NCI-H187 (cell line): ENCODE results near the gene MED22.
"Not testable (repeated sequence)": the region's sequence is repeated elsewhere in the genome, so short reads cannot be mapped to it uniquely, and the experiment has no call there.

Source experiments
- DNase-seq, 2 experiments: peaks; one replicate each; lab custom pipeline; 2025; lab: John Stamatoyannopoulos, UW

MED22 gene

DNA sequence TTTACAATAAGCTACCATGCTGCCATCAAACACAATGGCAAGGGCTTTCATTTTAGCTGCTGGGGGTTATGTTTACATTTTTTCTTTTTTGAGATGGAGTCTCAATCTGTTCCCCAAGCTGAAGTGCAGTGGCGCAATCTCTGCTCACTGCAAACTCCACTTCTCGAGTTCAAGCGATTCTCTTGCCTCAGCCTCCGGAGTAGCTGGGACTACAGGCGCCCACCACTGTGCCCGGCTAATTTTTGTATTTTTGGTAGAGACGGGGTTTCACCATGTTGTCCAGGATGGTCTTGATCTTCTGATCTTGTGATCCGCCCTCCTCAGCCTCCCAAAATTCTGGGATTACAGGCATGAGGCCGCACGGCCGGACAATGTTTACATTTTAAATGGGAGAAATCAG lies 13.0 kb downstream of the MED22 start:
- not testable (repeated sequence) for DNase-seq

DNA sequence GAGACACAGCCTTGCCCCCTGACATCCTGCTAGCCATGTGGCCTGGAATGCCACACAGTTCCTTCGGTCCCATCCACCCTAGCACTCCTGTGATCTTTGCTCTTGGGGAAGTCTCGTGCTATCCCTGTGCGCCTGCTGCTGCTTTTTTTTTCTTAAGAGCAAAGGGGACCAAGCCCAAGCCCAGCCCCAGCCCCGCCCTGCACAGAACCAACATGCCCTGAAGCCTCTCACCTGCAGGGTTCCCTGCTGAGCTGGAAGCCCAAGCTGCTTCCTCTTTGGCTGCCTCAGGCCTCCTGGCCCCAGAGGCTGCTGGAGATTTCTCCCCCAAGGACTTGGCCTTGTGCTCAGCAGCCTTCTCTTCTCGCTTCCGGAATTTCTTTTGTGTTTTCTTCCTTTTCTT lies 13.8 kb downstream of the MED22 start:
- no peak for DNase-seq

DNA sequence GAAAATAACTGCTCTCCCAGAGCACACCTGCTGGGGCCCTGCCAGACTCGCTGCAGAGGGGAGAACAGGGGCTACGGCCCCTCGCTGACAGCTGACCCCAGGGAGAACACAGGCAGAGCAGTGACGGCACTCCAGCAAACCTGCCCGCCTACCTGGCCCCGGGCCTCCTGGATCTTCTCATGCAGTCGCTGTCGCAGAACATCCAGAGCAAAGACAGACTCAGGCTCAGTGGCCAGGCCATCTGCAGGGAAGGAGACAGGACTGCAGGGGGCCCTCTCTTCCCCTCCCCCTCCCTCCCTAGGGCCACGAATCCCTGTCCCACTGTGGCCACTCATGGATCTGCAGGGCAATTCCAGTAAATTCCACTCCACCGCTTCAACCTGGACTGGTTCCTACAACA lies 14.4 kb downstream of the MED22 start:
- no peak for DNase-seq

DNA sequence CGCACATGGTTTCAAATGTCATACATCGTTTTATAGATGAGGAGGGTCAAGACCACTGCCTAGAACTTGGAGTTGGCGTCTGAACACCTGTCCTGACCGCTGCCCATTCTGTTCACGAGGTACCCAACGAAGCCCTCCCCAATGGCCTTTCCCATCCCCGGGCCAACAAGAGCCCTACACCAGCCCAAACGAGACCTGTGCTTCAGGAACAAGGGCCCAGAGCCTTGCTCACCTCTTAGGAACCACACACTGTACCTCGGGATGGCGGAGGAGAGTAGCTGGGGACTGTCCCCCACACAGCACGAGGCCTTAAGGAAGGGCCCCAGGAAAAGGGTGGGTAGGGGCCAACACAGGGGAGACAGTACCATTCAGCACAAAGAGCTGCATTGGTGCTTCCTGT lies 14.9 kb downstream of the MED22 start:
- no peak for DNase-seq

DNA sequence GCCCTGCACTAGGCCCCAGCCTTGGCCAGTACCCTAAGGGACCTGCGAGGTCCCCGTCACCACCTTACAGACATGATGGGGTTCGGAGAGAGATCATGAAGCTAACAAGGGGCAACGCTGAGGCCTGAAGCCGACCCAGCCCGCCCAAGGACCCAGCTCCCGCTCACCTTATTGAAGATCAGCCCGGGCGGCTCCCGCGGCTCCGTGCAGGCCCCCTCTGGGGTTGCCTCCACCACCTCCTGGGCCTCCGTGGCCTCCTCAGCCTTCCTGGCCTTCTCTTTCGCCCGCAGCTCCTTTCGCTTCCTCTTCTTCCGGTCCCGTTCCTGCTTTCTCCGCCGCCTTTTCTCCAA lies 15.6 kb downstream of the MED22 start:
- no peak for DNase-seq

DNA sequence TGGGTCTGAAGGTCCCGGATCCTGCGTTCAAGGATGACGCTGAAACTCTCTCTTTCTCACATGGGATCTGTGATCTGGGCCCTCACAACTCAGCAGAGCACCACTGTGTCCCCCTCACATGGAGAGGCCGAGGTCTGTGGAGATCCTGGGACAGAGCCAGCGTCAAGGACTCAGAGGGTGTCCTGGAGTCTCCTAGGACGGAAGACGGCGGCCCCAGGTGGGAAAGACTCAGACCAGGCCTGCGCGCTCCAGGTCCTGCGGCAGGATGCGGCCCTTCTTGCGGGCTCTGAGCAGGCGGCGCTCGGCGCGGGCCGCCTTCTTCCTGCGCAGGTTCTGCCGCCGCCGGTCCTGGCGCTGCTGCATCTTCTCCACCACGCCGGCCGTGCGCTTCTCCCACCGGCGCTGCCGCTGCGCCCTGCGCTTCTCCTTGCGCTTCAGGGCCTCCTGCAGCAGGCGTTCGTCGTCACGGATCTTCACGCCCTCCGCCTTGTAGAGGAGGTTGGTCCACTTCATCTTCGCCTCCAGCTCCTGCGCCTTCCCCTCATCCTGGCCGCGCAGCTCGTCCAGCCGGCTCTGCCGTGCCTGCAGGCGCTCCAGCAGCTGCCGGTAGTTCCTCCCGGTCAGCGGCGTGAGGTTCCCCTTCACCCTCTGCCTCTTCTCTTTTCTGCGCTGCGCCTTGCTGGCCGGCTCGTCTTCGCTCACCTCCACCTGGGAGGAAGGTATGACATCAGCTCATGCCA lies 16.1 kb downstream of the MED22 start:
- no peak for DNase-seq

DNA sequence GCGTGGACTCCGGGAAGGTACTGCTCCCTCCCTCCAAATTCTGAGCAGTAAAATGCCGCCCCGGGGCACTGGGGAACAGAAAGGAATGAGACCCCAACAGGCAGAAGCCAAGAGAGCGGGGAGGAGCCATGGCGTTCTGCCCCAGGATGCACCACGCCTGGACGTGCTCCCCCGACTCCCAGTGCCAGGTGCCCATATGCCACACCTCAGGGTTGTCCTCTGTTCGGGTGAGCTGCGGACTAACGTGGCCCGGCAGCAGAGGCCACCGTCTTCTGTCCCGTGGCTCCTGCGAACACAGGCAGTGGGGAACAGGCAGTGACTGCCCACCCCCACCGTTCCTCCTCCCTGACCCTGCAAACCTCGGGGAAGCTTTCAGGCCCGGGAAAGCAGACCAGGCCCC lies 16.7 kb downstream of the MED22 start:
- no peak for DNase-seq

DNA sequence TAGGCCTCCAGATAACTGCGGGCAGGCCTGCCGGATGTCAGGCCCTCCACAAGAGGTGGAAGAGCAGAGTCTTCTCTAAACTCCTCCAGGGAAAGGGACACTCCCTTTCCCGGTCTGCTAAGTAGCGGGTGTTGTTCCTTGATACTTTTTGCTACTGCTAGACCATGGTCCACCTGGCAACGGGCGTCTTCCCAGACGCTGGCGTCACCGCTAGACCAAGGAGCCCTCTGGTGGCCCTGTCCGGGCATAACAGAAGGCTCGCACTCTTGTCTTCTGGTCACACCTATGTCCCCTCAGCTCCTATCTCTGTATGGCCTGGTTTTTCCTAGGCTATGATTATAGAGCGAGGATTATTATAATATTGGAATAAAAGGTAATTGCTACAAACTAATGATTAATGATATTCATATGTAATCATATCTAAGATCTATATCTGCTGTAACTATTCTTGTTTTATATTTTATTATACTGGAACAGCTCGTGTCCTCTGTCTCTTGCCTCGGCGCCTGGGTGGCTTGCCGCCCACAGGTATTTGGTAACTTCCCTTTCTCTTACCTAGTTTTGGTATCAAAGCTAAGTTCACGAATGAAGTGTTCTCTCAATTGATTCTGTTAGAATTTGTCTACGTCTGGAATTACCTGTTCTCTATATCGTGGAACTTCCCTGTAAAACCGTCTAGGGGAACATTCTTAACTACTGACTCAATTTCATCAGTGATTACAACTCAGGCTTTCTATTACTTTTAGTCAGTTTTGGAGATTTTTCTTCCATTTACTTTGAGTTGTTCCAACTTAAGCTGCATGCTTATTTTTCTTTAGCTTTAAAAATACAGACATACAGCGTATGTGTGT lies 18.4 kb downstream of the MED22 start:
- not testable (repeated sequence) for DNase-seq

DNA sequence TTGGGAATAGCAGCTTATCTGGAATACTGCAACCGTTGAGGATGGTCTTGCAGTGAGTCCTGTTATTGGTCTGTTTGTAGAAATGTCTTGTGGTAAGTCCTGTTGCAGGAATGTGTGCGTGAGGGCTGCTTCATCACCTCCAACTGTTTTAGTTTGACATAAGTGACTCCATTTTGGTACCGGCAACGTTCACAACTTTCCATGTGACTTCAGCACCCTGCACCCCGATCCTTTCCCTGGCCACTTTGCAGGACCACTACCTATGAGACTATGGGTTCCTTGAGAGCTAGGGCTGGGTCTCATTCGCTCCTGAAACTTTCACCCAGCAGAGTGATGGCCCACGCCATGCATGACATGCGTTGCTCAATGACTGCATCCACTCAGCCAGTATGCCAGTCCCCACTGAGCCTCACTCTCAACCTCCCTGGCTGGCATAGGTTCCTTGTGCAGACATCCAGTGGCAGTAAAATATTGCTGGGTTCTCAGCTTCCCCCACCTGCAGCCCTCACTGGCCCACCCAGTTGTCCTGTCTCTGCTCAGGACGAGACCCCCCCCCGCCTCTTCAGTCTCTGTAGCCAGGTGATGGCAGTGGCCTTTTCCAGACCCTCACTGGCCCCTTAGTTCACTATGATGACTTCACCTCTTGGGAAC lies 20.0 kb downstream of the MED22 start:
- DNase-seq: no peak

DNA sequence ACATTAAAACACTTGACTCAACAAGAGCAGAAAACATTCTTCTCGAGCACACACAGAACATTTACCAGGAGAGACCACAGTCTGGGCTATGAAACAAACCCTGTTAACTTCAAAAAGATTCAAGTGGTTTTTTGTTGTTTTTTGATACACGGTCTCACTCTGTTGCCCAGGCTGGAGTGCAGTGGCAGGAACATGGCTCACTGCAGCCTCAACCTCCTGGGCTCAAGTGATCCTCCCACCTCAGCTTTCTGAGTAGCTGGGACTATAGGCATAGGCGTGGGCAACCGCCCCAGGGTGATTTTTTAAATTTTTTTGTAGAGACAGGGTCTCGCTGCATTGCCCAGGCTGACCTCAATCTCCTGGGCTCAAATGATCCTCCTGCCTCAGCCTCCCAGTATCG lies 20.9 kb downstream of the MED22 start:
- DNase-seq: not testable (repeated sequence)

DNA sequence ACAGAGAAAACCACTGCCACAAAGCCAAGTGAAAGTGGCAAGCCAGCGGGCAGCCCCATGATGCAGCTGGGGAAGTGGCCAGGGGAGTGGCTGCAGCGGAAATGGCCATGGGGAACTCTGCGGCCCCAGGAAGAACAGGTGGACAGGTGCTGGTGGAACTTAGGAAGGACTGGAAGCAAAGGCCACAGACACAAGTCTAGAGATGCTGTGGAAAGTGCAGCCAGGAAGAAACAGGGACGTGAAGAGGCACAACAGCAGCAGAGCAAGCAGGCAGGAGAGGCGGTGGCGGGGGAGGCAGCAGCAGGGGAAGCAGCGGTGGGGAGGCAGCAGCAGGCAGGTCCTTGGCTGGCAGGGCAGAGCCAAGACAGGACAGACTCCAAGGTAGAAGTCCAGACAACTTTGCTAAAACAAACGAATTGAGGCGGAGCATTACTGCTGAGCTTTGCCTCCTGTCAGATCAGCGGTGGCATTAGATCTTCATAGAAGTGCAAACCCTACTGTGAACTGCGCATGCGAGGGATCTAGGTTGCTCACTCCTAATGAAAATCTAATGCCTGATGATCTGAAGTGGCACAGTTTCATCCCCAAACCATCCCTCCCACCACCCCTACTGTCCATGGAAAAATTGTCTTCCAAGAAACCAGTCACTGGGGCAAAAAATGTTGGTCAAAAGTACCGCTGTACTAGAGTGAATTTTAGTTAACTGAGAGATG lies 23.8 kb downstream of the MED22 start:
- no peak for DNase-seq

DNA sequence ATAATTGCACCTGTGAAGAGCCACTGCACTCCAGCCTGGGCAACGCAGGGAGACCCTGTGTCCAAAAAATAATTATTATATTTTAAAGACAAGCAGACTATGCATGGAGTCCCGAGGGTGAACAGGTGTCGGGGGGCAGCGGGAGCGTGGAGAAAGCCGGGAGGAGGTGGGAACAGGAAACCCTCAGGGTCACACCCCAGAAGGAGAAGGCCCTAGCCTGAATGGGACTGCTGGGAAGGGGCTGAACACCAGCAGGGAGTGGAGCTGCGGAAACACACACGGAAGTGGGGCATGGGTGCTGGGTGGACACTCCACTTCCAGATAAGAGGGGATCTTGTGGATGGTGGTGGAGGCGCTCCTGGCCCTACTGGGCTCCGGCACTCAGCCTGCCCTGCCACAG lies 24.7 kb downstream of the MED22 start:
- DNase-seq: no peak

DNA sequence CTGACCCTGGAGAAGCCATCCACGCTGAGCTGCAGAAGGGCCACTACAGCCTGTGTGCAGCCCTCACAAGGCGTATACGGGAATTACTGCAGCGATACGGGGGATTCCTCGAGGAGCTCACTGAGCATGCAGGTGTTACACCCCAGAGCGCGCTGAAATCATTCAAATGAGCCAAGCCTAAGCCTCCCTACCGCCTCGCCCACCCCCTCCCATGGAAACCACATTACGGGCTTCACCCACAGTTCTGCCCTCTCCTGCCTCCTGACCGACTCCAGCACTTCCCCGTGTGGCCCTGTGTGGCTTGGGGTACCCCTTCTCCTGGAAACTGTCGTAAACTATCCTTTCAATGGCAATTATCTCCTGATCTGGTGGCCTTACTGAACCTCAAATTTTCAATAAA lies 25.2 kb downstream of the MED22 start:
- DNase-seq: no peak

DNA sequence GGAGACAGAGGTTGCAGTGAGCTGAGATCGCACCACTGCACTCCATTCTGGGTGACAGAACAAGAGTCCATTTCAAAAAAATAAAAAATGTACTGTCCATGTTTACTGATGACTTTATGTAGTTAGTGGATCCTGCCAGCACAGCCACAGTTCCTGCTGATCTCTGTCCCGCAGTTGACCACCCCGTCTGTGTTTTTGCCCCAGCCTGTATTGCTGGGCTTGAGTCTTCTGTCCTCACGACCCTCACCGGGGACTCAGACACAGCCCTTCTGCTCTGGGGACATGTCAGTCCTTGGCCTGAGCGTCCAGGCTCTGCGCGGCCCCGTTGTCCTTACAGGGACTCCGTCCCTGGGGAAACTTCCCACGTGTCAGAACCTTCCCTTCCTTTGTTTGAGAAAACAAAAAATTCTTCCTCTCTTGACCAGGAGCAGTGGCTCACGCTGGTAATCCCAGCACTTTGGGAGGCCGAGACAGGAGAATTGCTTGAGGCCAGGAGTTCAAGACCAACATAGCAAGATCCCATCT lies 26.5 kb downstream of the MED22 start:
- no peak for DNase-seq

DNA sequence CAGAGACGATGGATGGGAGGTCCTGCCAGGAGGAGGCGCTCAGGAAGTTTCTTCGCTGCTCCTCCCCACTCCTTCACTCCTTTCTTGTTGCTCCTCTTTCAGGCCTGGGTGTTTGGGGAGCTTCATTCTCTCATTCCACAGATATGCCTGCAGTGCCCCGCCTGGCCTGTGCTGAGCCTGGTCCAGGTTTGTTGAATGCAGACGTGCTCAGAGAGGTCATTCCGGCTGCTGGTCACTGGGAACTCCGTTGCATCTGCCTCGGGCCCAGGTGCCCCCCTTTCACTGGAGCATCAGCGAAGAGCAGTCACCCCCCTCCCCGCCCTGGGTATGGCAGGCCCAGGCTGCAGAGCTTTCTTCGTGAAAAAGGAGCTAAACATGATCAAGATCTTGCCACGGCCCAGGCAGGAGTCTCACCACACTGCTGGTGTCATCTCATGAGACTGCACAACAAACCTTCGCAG lies 27.5 kb downstream of the MED22 start:
- no peak for DNase-seq

DNA sequence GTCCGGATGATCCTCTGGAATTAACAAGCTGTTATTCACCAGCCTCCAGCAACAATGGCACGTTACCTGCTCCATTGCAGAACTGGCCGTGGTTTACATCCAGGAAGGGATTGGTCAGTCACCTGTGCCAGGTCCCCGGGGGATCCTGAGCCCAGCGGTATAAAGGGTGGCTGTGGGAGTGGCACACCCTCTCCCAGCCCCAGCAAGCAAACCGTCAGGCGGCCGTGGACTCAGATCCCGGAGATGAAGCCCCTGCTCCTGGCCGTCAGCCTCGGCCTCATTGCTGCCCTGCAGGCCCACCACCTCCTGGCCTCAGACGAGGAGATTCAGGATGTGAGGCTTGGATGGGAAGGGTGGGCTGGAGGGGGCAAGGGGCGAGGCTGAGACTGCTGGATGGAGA lies 30.4 kb downstream of the MED22 start:
- DNase-seq: not testable (repeated sequence)

DNA sequence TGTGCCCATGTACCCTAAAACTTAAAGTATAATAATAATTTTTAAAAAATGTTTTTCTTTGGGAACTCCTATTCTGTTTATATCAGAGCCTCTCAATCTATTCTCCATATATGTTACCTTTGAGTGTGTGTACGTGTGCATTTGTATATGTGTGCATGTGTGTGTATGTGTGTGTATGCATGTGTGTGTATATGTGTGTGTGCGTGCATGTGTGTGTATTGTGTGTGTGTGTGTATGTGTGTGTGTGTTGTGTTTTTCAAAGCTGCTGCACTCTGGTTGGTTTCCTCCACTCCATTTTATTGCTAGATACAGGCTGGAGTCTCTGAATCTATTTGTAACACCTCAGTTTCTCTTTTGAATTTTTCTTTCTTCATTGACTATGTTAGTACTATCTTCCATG lies 31.9 kb downstream of the MED22 start:
- no peak for DNase-seq

DNA sequence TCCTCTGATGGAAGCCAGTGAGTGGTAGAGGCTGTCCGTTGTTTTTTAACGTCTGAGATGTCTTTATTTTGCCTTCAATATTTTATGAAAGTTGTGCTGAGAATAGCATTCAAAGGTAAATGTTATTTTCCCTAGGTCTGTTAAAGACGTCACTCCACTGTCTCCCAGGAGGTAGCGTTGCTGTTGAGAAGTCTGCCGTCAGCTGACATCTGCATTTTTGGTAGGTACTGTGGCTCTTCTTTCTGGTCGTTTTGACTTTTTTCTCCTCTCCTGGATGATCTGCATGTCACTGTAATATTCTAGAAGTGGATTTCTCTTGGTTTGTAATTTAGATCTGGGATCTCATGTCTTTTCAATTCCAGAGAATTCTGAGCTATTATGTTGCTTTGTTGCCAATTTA lies 38.3 kb downstream of the MED22 start:
- no peak for DNase-seq

DNA sequence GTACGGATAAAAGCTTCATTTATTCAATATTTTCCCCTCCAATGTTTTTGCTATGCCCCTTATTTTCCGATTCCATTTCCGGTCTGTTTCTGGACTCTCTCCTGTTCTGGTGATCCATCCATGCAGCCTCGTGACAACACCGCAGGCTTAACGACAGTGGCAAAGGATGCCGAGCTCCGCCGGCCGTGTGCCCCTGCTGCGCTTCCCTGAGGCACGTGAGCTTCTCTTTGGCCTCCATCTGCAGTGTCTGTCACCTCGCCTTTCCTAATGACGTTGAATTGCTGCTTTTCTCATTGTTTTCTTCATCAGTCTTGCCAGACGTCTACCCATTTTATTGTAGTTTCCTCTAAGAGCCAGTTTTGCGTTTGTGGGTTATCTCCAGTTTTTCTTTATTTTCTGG lies 40.6 kb downstream of the MED22 start:
- DNase-seq: no peak

DNA sequence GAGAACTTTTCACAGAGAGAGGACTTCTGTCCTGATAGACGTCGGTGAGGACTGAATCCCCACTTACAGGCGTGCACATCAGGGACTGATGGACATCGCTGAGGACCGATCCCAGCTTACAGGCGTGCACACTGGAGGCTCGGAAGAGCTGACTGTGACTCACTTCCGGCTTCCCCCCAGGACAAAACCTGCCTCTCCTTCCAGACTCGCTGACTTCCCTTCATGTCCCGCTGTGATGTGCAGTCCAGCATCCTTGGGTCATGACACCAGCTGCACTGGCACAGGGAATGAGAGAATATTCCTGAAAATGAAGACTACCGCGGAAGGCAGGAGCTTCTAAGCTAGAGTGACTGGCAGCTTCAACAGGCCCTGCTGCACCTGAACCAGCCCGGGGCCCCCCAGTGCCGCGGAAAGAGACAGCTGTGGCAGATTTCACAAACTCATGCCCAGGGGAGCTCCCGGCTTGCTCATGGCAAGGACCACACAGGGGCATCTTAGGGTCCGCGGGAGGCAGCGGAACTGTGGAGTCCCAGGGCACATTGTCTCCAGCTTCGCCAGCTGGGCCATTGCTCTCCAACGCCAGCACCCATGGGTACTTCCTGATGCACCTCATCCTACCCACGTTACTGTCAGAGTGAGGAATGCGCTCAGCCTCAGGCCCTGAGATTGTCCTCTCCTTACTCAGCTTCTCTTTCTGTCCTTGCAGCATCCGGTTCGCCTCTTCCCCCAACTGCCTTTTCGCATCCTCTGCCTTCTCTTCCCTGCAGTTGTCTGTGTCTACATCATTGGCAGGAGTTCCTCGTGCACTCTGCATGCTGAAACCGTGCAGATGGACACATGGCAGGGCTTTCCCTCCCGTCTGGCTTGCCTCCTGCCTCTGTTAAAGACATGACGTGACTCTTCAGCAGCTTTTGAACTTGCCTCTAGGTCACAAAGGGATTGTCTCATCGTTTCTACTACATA lies 41.4 kb downstream of the MED22 start:
- DNase-seq: no peak

DNA sequence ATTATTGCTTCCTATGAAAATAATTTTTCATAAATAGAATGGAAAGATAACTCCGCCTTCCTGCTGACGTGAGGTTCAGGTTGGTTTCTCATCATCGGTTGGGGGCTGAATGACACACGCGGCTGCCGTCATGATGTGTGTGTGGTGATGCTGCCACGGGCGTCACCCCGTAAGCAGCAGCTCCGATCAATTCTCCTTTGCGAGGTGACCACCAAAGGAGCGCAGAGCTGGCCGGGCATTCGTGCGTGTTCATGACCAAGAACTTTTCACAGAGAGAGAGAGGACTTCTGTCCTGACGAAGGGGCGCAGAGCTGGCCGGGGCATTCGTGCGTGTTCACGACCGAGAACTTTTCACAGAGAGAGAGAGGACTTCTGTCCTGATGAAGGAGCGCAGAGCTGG lies 42.2 kb downstream of the MED22 start:
- DNase-seq: no peak
